Upper lobe of left lung (tissue), 4 donors: ENCODE measurements around the gene PHACTR1.

Source experiments
- CTCF ChIP-seq, 6 experiments: fragments of 450-650 bp in 4 of 6; fragments of 200-600 bp in 2 of 6; sonication (generic) in 2 of 6; IDR thresholded peaks; one replicate each; pipeline ENCODE4 v1.5.1; 2016 to 2019; ENCODE audit warnings: antibody characterized with exemption in 6 of 6
- POLR2A ChIP-seq, 4 donors: fragments of 450-650 bp; IDR thresholded peaks; one replicate each; pipeline ENCODE4 v1.5.1; 2016 to 2017; ENCODE audit warnings: antibody characterized with exemption in 4 of 4, mild to moderate bottlenecking in 2 of 4

DNA sequence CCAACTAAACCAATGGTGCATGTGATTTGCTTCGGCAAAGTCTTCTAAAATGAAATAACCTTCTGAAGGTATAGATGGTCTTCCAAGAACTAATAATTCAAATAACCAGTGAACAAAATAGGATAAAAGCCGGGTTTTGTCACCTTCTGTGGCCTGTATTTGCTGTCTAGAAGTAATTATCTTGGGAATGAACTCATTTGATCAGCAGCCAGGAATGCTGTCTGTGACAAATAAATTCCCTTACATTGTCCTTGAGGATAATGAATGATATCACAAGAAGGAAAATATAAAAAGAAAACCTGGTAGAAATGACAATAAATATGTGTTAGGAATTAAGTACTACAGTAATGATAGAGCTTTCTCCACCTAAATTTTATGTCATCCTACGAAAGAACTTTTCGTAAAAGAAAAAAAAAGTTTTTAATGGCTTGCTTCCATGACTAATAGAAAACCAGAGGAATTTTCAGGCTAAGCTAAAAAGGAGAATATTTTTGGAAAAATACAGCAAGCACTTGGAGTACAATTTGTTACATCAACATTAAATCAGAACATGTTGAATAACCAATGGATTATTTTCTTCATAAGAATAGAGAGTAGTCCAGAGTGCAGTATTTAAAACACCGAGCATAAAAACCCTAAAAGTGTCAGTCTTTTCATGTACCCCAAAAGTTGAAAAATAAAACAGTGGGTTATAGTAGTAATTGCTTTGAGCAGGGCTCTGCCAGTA is 364.1 kb downstream of the PHACTR1 start:
- no peak for TF ChIP-seq CTCF (IDR thresholded peaks at IDR 0.05)
- TF ChIP-seq POLR2A (IDR thresholded peaks at IDR 0.05), result no peak
